Activated CD4-positive, alpha-beta T cell treated with anti-CD3 and anti-CD28 coated beads for 36 hours (primary cell): Measurements from ENCODE around the gene PEX10. TPM values are rescaled to one million over a fixed set of nuclear protein-coding genes. Genes with fewer than 3 reads are reported as not detected.
"Not testable (repeated sequence)": the region's sequence is repeated elsewhere in the genome, so short reads cannot be mapped to it uniquely, and the experiment has no call there.

Experiments used
- ATAC-seq: fragments of 200-7000 bp; cut with Tn5 transposase; one replicate; pipeline ENCODE4 v1.10.0; 2021; ENCODE audit warnings: mild to moderate bottlenecking, moderate library complexity
- CTCF ChIA-PET: fragments of 350-600 bp; sonication (Branson Sonifier 250); formaldehyde crosslinking; loops from one replicate; lab custom pipeline; 2021; ENCODE audit warnings: antibody characterized with exemption; lab: Charles Lee
- POLR2A ChIA-PET: fragments of 350-600 bp; sonication (Branson Sonifier 250); formaldehyde crosslinking; loops from one replicate; lab custom pipeline; 2021; ENCODE audit warnings: antibody characterized with exemption, inconsistent platforms; lab: Charles Lee
- DNase-seq: peaks from one replicate; pipeline ENCODE4 v3.0.0-alpha.2; 2020
- H3K27ac Mint-ChIP-seq: one replicate; pipeline ENCODE4 v1.8.0; 2021; ENCODE audit warnings: mixed read lengths
- H3K27me3 Mint-ChIP-seq: one replicate; pipeline ENCODE4 v1.8.0; 2021; ENCODE audit warnings: mixed read lengths
- H3K36me3 Mint-ChIP-seq: one replicate; pipeline ENCODE4 v1.8.0; 2021; ENCODE audit warnings: low read depth, mixed read lengths
- H3K4me1 Mint-ChIP-seq: one replicate; pipeline ENCODE4 v1.8.0; 2021; ENCODE audit warnings: mixed read lengths
- H3K4me3 Mint-ChIP-seq: one replicate; pipeline ENCODE4 v1.8.0; 2021; ENCODE audit warnings: mild to moderate bottlenecking, moderate library complexity, mixed read lengths
- H3K9me3 Mint-ChIP-seq: one replicate; pipeline ENCODE4 v1.8.0; 2021; ENCODE audit warnings: low read depth, mixed read lengths
- intact Hi-C, 2 experiments: fragments of 100-400 bp; cut with DNase I in 1 of 2; cut with micrococcal nuclease in 1 of 2; formaldehyde crosslinking; loops; one replicate each; pipeline versions ENCODE4 v1.14.2 to v1.15.1; 2022 to 2024; cut with DNase I, micrococcal nuclease
- total RNA-seq, 2 experiments: library from RNA; stranded (reverse); gene quantifications; one replicate each; pipeline ENCODE4 v1.2.3, GENCODE V29; 2021

PEX10 gene
- total RNA-seq, 2 experiments from 2014 or later = 15.1 to 17.7 TPM

DNA sequence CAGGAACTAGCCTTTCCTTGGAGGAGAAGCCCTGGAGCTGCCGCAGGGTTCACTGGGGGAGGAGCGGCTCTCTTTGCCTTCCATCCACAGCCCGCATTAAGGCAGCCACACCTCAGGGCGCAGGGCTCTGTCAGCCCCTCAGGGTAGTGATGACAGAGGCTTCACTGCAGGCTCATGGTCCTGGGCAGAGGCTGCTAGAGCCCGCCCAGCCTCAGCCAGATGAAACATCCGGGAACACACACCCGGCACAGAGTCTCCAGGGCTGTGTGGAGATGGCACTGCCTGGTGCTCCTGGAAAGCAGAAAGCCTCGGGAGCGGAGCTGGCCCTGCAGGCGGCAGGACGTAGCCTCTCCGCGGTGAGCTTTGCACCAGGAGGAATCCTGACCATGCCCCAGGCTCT is 29.4 kb upstream of the PEX10 start:
- Mint-ChIP-seq H3K36me3 (no peaks in the 10 kb centered on the region), H3K9me3 (no peaks in the 10 kb centered on the region), H3K4me3 (no peak overlapping the region), H3K27me3 (peaks cover 5% of the 10 kb centered on the region), H3K4me1 (no peaks in the 10 kb centered on the region), H3K27ac (no peak overlapping the region)
- no peak for ATAC-seq
- no peak for DNase-seq
- POLR2A ChIA-PET = no interaction called here
- intact Hi-C loops = no loop called here
- CTCF ChIA-PET = no interaction called here

DNA sequence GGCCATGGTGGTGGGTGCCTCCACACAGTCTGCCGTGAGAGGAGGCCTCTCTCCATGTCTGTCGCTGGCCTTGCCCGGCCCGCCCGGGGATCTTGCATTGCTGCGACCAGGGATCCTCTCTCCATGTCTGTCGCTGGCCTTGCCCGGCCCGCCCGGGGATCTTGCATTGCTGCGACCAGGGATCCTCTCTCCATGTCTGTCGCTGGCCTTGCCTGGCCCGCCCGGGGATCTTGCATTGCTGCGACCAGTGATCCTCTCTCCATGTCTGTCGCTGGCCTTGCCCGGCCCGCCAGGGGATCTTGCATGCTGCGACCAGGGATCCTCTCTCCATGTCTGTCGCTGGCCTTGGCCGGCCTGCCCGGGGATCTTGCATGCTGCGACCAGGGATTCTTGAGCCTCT is 28.0 kb upstream of the PEX10 start:
- H3K27ac Mint-ChIP-seq, POLR2A ChIA-PET, DNase-seq, H3K4me1 Mint-ChIP-seq, ATAC-seq, intact Hi-C loops, H3K4me3 Mint-ChIP-seq, H3K27me3 Mint-ChIP-seq, CTCF ChIA-PET, H3K9me3 Mint-ChIP-seq, H3K36me3 Mint-ChIP-seq: not testable (repeated sequence)

DNA sequence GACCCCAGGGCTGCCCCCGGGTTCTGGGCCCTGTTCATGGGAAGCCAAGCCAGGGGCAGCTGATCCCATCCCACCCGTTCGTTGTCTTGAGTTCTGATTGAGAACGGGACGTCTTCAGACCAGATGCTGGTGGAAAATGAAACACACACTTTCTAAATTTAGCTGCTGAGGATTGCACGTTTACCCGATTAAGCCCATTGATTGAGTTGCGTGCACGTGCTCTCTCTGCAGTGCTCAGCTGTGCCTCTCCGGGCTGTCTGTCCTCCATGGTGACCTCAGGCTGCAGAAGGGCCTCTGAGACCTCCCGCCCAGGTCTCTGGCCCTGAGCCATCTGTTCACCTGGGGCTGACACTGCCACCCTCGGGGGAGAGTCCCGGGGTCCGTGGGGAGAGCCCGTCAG is 27.0 kb upstream of the PEX10 start:
- CTCF ChIA-PET = no interaction called here
- intact Hi-C loops = no loop called here
- H3K27me3 Mint-ChIP-seq = peaks cover 4% of the 10 kb centered on the region
- POLR2A ChIA-PET = no interaction called here
- DNase-seq = no peak
- ATAC-seq = no peak
- no peaks in the 10 kb centered on the region for H3K9me3 Mint-ChIP-seq
- no peaks in the 10 kb centered on the region for H3K36me3 Mint-ChIP-seq
- no peak overlapping the region for H3K4me3 Mint-ChIP-seq
- H3K27ac Mint-ChIP-seq = no peak overlapping the region
- H3K4me1 Mint-ChIP-seq = no peaks in the 10 kb centered on the region

- ChIA-PET CTCF (no interaction called here), POLR2A (no interaction called here)
- H3K27ac Mint-ChIP-seq = no peak overlapping the region
- no peaks in the 10 kb centered on the region for H3K36me3 Mint-ChIP-seq
- H3K4me1 Mint-ChIP-seq = no peaks in the 10 kb centered on the region
- DNase-seq (no peak), ATAC-seq (no peak)
- intact Hi-C loops = no loop called here
- no peaks in the 10 kb centered on the region for H3K9me3 Mint-ChIP-seq
- H3K27me3 Mint-ChIP-seq = peaks cover 4% of the 10 kb centered on the region
- H3K4me3 Mint-ChIP-seq = no peak overlapping the region
Measured at GRCh38 chr1:2438641-2439040, 26.3 kb upstream of the PEX10 start.

DNA sequence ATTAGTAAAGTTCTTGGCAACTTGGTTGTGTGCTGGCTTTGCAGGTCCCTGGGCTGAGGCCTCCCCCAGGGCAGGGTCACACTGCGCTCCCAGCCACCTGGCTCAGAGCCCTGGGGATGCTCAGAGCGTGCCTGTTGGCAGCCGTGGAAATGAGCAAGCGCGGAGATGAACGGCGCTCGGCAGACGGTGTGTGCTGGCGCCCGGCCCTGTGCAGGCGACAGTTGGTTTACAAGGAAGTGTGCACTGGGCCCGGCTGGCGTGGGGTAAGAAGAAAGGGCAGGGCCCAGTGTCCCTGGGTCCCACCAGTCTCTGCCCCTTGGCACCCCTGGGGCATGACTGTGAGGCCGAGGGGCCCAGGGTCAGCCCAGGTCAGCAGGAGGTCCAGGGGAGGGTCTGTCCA is 25.7 kb upstream of the PEX10 start:
- Mint-ChIP-seq H3K27ac (no peak overlapping the region), H3K9me3 (no peaks in the 10 kb centered on the region), H3K4me1 (no peaks in the 10 kb centered on the region), H3K27me3 (peaks cover 4% of the 10 kb centered on the region), H3K36me3 (no peaks in the 10 kb centered on the region), H3K4me3 (no peak overlapping the region)
- DNase-seq = no peak
- intact Hi-C loops = no loop called here
- POLR2A ChIA-PET = no interaction called here
- ATAC-seq = no peak
- CTCF ChIA-PET = no interaction called here

DNA sequence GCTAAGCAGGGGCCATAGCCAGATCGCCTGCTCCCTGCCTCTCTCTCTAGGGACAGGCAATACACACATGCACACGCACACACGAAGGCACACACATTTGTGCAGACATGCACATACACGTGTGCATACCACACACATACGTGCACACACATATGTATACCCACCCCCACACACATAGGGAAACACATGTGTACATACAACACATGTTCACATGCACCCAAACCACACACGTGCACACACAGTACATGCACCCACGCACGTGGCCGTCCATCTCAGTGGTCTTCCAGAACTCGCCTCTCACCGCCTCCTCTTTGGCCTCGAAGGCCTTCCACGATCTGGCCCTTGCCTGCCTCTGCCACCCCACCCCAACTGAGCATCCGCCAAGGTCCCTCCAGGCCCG is 25.3 kb upstream of the PEX10 start:
- CTCF ChIA-PET = no interaction called here
- H3K4me3 Mint-ChIP-seq = no peak overlapping the region
- intact Hi-C loops = no loop called here
- H3K36me3 Mint-ChIP-seq = no peaks in the 10 kb centered on the region
- H3K9me3 Mint-ChIP-seq = no peaks in the 10 kb centered on the region
- no peak overlapping the region for H3K27ac Mint-ChIP-seq
- H3K27me3 Mint-ChIP-seq = peaks cover 2% of the 10 kb centered on the region
- H3K4me1 Mint-ChIP-seq = no peaks in the 10 kb centered on the region
- POLR2A ChIA-PET = no interaction called here
- ATAC-seq = no peak
- no peak for DNase-seq

DNA sequence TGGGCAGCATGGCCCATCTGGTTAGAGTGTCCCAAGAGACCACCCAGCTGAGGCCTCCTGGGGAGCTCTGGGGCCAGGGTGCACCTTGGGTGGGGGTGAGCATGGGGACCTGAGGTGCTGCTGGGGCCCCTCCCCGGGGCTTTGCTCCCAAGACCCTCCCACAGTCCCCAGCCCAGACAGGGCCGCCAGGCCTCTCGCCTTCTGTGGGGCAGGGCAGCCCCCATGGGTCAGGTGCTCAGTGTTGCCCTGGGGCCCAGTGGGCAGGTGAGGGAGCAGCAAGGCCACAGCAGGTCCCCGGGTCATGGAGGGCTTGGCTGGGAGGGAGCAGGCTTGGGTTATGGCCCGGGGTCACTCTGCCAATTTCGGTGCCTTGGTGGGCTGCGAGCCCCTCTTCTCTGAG is 24.5 kb upstream of the PEX10 start:
- POLR2A ChIA-PET = no interaction called here
- ATAC-seq (no peak), DNase-seq (no peak)
- Mint-ChIP-seq H3K27ac (no peak overlapping the region), H3K9me3 (no peaks in the 10 kb centered on the region), H3K36me3 (no peaks in the 10 kb centered on the region), H3K4me1 (no peaks in the 10 kb centered on the region), H3K27me3 (peaks cover 2% of the 10 kb centered on the region), H3K4me3 (no peak overlapping the region)
- CTCF ChIA-PET = no interaction called here
- intact Hi-C loops = no loop called here

DNA sequence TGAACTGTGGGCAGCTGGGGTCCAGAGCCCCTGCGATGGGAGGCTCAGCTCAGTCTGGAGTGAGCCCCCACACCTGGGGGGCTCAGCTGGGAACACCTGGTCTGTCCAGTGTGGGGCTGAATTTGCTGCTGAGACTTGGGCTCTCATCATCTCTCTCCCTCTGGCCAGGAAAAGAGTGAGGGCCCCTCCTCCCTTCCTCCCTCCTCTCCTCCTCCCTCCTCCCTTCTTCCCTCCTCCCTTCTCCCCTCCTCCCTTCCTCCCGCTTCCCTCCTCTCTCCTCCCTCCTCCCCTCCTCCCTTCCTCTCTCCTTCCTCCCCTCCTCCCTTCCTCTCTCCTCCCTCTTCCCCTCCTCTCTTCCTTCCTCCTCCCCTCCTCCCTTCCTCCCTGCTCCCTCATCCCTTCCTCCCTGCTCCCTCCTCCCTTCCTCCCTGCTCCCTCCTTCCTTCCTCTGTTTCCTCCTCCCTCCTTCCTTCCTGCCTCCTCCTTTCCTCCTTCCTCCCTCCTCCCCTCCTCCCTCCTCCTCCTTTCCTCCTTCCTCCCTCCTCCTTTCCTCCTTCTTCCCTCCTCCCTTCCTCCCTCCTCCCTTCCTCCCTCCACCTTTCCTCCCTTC is 23.5 kb upstream of the PEX10 start:
- no peaks in the 10 kb centered on the region for H3K36me3 Mint-ChIP-seq
- H3K4me3 Mint-ChIP-seq = no peak overlapping the region
- DNase-seq = no peak
- H3K27ac Mint-ChIP-seq = no peak overlapping the region
- H3K27me3 Mint-ChIP-seq = peaks cover 2% of the 10 kb centered on the region
- H3K4me1 Mint-ChIP-seq = no peaks in the 10 kb centered on the region
- no peak for ATAC-seq
- no peaks in the 10 kb centered on the region for H3K9me3 Mint-ChIP-seq
- intact Hi-C loops = no loop called here
- POLR2A ChIA-PET = no interaction called here
- CTCF ChIA-PET = no interaction called here

DNA sequence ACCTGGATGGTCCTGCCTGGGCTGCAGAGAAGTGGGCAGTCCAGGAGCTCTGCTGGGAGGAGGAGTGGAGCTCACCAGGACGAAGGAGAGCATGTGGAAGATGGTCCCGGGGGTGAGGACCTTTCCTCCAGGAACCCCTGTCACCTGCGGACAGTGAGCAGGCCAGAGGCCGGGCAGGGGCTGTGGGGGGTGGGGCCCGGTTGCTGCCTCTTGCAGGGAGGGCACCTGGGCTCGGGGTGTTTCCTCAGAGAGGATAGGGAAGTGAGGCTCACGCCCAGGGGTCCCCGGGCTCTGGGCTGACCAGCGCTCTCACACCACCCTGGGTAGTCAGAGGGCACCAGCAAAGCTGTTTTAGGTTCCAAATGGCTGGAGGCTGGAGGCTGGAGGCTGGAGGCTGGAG is 22.7 kb upstream of the PEX10 start:
- Mint-ChIP-seq H3K9me3 (no peaks in the 10 kb centered on the region), H3K36me3 (no peaks in the 10 kb centered on the region), H3K27me3 (peaks cover 2% of the 10 kb centered on the region), H3K4me1 (no peaks in the 10 kb centered on the region), H3K27ac (no peak overlapping the region), H3K4me3 (no peak overlapping the region)
- ATAC-seq (no peak), DNase-seq (no peak)
- intact Hi-C loops = no loop called here
- ChIA-PET POLR2A (no interaction called here), CTCF (no interaction called here)

GRCh38 chr1:2433936-2434655 is 21.7 kb upstream of the PEX10 start:
- intact Hi-C loops = no loop called here
- Mint-ChIP-seq H3K27me3 (no peaks in the 10 kb centered on the region), H3K4me1 (no peaks in the 10 kb centered on the region), H3K9me3 (peaks cover 2% of the 10 kb centered on the region), H3K27ac (no peak overlapping the region), H3K36me3 (no peaks in the 10 kb centered on the region), H3K4me3 (no peak overlapping the region)
- ChIA-PET POLR2A (no interaction called here), CTCF (no interaction called here)
- ATAC-seq (no peak), DNase-seq (no peak)

GRCh38 chr1:2433196-2433595 is 20.8 kb upstream of the PEX10 start:
- H3K36me3 Mint-ChIP-seq = no peaks in the 10 kb centered on the region
- no peak overlapping the region for H3K4me3 Mint-ChIP-seq
- ChIA-PET CTCF (no interaction called here), POLR2A (no interaction called here)
- ATAC-seq = no peak
- H3K27me3 Mint-ChIP-seq = no peaks in the 10 kb centered on the region
- H3K4me1 Mint-ChIP-seq = no peaks in the 10 kb centered on the region
- no peak for DNase-seq
- intact Hi-C loops = no loop called here
- no peak overlapping the region for H3K27ac Mint-ChIP-seq
- peaks cover 2% of the 10 kb centered on the region for H3K9me3 Mint-ChIP-seq

GRCh38 chr1:2432441-2432844 is 20.1 kb upstream of the PEX10 start:
- CTCF ChIA-PET = no interaction called here
- DNase-seq (no peak), ATAC-seq (no peak)
- POLR2A ChIA-PET = no interaction called here
- intact Hi-C loops = no loop called here
- no peak overlapping the region for H3K27ac Mint-ChIP-seq
- H3K9me3 Mint-ChIP-seq = peaks cover 2% of the 10 kb centered on the region
- no peaks in the 10 kb centered on the region for H3K36me3 Mint-ChIP-seq
- no peaks in the 10 kb centered on the region for H3K4me1 Mint-ChIP-seq
- H3K4me3 Mint-ChIP-seq = no peak overlapping the region
- no peaks in the 10 kb centered on the region for H3K27me3 Mint-ChIP-seq
